Subcutaneous adipose tissue (tissue), 4 donors: ENCODE data around the gene PLAC9. TPM values are rescaled to one million over a fixed set of nuclear protein-coding genes. Genes with fewer than 3 reads are reported as not detected.

Experiments
- total RNA-seq, 4 donors: library from RNA; depleted of rRNA; stranded (reverse); fragments of >200 nt; gene quantifications; one replicate each; pipeline ENCODE4 v1.1.0, GENCODE V29; 2016
- TF ChIP-seq, protein P1 (sequence below): fragments of 450-650 bp; IDR thresholded peaks from one replicate; pipeline ENCODE4 v1.5.1; 2016; ENCODE audit warnings: low read depth, mild to moderate bottlenecking, control low read depth, antibody characterized with exemption, moderate library complexity

Gene PLAC9
- total RNA-seq, 4 donors from 2014 or later: 27.0 to 62.8 (median 49.9) TPM

DNA sequence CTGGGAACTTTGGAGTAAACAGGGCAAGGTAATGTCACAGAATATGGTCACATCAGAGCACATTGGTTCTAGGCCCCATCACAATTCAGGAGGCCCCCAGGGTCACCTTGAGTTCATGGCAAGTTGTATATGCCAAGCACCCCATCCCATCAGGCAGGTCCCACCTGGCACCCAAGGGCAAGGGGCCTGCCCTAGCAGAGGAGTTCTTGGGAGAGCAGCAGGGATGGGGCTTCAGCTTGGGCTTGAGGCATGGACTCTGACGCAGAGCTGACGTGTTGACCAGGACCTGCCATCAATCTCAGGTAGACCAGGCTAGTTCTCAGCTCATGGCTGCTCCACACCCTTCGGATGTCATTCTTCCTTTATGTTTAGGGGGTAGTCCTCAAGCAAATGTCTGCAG, 20.9 kb downstream of the PLAC9 start:
- TF ChIP-seq, protein P1, sequence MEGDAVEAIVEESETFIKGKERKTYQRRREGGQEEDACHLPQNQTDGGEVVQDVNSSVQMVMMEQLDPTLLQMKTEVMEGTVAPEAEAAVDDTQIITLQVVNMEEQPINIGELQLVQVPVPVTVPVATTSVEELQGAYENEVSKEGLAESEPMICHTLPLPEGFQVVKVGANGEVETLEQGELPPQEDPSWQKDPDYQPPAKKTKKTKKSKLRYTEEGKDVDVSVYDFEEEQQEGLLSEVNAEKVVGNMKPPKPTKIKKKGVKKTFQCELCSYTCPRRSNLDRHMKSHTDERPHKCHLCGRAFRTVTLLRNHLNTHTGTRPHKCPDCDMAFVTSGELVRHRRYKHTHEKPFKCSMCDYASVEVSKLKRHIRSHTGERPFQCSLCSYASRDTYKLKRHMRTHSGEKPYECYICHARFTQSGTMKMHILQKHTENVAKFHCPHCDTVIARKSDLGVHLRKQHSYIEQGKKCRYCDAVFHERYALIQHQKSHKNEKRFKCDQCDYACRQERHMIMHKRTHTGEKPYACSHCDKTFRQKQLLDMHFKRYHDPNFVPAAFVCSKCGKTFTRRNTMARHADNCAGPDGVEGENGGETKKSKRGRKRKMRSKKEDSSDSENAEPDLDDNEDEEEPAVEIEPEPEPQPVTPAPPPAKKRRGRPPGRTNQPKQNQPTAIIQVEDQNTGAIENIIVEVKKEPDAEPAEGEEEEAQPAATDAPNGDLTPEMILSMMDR: no peak

DNA sequence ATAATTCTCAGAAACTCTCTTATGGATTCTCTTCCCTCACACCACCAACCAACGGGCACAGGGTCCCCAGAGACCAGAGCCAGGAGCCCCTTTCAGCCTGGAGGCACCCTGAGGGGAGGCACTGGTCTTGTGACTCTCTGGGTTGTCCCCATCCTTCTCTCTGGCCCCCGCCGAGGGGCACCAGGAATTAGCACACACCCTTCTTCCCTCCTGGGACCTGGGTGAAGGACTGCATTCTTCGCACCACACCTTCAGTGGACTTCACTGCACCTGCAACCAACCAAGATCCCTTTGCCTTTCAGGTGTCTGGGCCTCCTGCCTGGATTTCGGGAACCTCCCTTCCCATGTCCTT, 22.1 kb downstream of the PLAC9 start:
- TF ChIP-seq, protein P1: no peak

DNA sequence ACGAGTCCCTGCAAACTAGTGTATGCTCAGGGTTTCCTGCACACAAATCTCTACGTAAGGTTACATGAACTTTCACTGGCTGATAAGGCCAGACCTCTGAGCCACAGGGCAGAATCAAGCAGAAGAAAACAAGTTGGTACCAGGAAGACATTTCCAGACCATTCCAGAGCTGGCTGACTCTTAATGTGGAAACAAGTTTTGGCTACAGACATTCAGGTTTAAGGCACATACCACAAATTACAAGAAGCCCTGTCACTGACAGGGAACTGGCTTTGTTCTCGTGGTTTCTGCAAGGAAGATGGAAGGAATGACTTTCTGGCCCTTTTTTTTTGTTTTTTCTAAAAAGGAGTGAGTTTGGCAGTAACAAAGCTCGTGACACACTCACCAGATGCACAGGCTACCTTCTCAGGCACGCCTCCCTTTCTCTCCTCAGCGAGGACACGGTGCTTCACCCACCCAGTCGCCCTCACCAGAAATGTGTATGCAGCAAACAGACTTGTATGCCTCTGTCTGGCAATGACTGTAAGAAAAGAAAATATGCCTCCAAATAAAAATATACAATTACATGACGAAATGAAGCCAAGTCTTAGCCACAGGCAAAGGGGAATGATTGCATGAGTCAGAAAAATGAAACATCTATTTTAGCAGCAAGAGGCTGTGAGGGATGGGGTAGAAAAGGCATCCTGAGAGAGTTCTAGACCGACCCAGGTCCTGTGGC, 22.6 kb downstream of the PLAC9 start:
- TF ChIP-seq, protein P1: no peak

DNA sequence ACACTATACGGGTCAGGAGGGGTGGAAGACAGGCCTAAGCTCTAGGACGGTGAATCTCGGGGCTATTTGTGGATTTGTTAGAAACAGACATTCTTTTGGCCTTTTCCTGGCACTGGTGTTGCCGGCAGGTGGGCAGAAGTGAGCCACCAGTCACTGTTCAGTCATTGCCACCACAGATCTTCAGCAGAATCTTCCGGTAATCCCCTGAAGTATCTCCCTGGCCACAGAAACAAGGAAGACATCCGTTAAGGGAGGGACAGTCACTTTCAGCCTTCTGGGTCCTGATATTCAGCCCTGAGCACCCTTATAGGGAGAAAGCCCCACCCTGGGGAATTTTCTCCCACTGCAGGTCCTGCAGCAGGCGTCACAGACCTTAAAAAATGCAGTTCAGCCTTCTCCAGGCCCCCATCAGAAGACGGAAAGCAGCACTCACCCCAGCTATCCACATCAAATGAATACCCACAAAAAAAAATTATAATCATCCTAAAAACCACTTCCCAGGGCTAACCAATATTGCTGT, 23.2 kb downstream of the PLAC9 start:
- TF ChIP-seq, protein P1: no peak

DNA sequence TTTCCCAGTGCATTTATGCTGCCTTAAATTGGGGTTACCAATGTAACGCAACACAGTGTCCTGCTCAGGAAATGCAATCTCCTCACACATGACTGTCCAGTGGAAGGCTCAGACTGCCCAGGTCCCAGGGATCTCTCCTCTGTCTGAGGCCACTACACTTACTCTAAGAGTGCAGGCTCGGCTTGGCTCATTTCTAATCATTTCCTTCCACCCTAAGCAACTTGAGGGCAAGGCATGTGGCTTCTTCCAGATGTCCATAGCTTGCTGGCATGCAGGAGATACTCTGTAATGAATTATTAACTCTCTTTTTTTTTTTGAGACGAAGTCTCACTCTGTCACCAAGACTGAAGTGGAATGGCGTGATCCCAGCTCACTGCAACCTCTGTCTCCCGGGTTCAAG, 23.7 kb downstream of the PLAC9 start:
- TF ChIP-seq, protein P1: no peak

DNA sequence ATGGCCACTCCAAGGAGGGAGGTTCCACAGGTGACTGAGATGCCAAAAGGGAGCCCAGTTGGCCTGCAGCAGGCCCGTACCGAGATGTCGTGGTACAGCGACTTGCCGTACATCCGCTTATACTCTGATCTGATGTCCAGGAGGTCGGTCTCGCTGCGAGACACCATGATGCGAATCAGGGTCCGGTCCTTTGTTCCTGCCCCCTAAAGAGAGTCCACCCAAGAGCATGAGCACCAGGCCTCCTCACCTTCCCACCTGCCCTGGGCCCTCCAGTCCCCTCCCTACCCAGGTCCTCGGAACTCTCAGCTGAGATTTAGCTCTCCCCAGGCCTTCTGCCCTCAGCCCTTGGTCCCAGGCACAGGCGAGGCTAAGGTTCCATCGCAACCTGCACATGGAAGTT, 25.0 kb downstream of the PLAC9 start:
- TF ChIP-seq, protein P1: no peak

DNA sequence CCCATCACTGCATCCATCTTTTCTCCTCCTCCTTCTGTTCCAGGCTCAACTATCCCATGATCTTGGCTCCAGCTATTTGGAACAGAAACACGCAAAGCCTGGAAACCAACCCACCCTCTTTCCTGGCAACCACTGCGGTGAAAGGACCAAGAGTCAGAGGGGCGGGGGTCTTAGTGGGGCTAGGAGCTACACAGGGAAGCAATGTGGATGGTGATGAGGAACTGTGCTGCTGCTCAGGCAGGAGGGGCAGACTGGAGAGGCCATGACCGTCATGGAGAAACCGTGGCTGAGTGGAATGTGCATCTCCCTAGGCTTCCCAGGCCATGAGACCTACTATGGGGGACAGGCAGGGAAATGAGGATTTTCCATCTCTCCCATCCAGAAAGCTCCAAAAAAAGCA, 25.6 kb downstream of the PLAC9 start:
- TF ChIP-seq, protein P1: no peak
